Activated T-helper 2 cell treated with anti-CD3 and anti-CD28 coated beads, Interferon-gamma antibody, Interleukin-2, Interleukin-4, amounts not matched to agents 10 μg/mL and 5 μg/mL and 100 μg/mL, durations not matched to agents 14 hours and 24 hours and 36 hours (primary cell): ENCODE measurements around the gene TTLL9. TPM values are rescaled to one million over a fixed set of nuclear protein-coding genes. Genes with fewer than 3 reads are reported as not detected.

Experiments
- DNase-seq: peaks from one replicate; pipeline ENCODE4 v3.0.0; 2021; ENCODE audit warnings: low spot score
- H3K27ac Mint-ChIP-seq: one replicate; pipeline ENCODE4 v1.8.0; 2021; ENCODE audit warnings: mixed read lengths
- H3K27me3 Mint-ChIP-seq: one replicate; pipeline ENCODE4 v1.8.0; 2021; ENCODE audit warnings: low read depth, mixed read lengths
- H3K36me3 Mint-ChIP-seq: one replicate; pipeline ENCODE4 v1.8.0; 2021; ENCODE audit warnings: low read depth, mixed read lengths
- H3K4me1 Mint-ChIP-seq: one replicate; pipeline ENCODE4 v1.8.0; 2021; ENCODE audit warnings: low read depth, mixed read lengths
- H3K4me3 Mint-ChIP-seq: one replicate; pipeline ENCODE4 v1.8.0; 2021; ENCODE audit warnings: low read depth, mild to moderate bottlenecking, moderate library complexity, mixed read lengths
- H3K9me3 Mint-ChIP-seq: one replicate; pipeline ENCODE4 v1.8.0; 2021; ENCODE audit warnings: mixed read lengths
- intact Hi-C: fragments of 100-400 bp; cut with micrococcal nuclease; formaldehyde crosslinking; loops from one replicate; pipeline ENCODE4 v1.15.1; 2023
- total RNA-seq: library from RNA; stranded (reverse); gene quantifications from 2 replicates; pipeline ENCODE4 v1.2.3, GENCODE V29; 2022

TTLL9 gene
- total RNA-seq, 1 donor from 2014 or later: not detected

GRCh38 chr20:31945785-31946184 lies 75.4 kb downstream of the TTLL9 start:
- H3K9me3 Mint-ChIP-seq: no peaks in the 10 kb centered on the region
- peaks cover 45% of the 10 kb centered on the region for H3K36me3 Mint-ChIP-seq
- no peaks in the 10 kb centered on the region for H3K27me3 Mint-ChIP-seq
- peaks cover 10% of the 10 kb centered on the region for H3K4me1 Mint-ChIP-seq
- no peak for DNase-seq
- H3K4me3 Mint-ChIP-seq: no peak overlapping the region
- intact Hi-C loops: no loop called here
- H3K27ac Mint-ChIP-seq: no peak overlapping the region

- Mint-ChIP-seq H3K27me3 (no peaks in the 10 kb centered on the region), H3K36me3 (peaks cover 52% of the 10 kb centered on the region), H3K4me1 (peaks cover 19% of the 10 kb centered on the region), H3K4me3 (no peak overlapping the region), H3K27ac (no peak overlapping the region), H3K9me3 (no peaks in the 10 kb centered on the region)
- no peak for DNase-seq
- intact Hi-C loops: no loop called here
Measured at GRCh38 chr20:31948008-31948407, 77.6 kb downstream of the TTLL9 start.

GRCh38 chr20:31949877-31950646 lies 79.6 kb downstream of the TTLL9 start:
- Mint-ChIP-seq H3K27me3 (no peaks in the 10 kb centered on the region), H3K27ac (no peak overlapping the region), H3K4me3 (peak overlapping the region; percentile 86), H3K9me3 (no peaks in the 10 kb centered on the region), H3K36me3 (peaks cover 45% of the 10 kb centered on the region), H3K4me1 (peaks cover 19% of the 10 kb centered on the region)
- DNase-seq: no peak
- intact Hi-C loops: loop anchor here (10.0 kb wide), 1 partner anchor 125 kb away; no protein-coding TSS in a partner anchor

- intact Hi-C loops: loop anchor here (10.0 kb wide), 1 partner anchor 126 kb away; no protein-coding TSS in a partner anchor
- Mint-ChIP-seq H3K36me3 (peaks cover 37% of the 10 kb centered on the region), H3K27ac (peak overlapping the region; percentile 95), H3K4me1 (peaks cover 19% of the 10 kb centered on the region), H3K27me3 (peaks cover 3% of the 10 kb centered on the region), H3K9me3 (no peaks in the 10 kb centered on the region), H3K4me3 (peak overlapping the region; percentile 86)
- DNase-seq: no peak
Measured at GRCh38 chr20:31951203-31951529, 80.7 kb downstream of the TTLL9 start.

- peaks cover 19% of the 10 kb centered on the region for H3K4me1 Mint-ChIP-seq
- peak within 1 kb of the TSS; percentile 86 for H3K4me3 Mint-ChIP-seq
- H3K27ac Mint-ChIP-seq: peak within 1 kb of the TSS; percentile 95
- H3K27me3 Mint-ChIP-seq: peaks cover 7% of the 10 kb centered on the region
- H3K36me3 Mint-ChIP-seq: peaks cover 30% of the 10 kb centered on the region
- DNase-seq: peak; percentile 95
- intact Hi-C loops: loop anchor here (1.0 to 10.0 kb wide), 2 partner anchors 99 to 127 kb away; no protein-coding TSS in a partner anchor
- no peaks in the 10 kb centered on the region for H3K9me3 Mint-ChIP-seq
Measured at GRCh38 chr20:31951530-31952453, 81.4 kb downstream of the TTLL9 start, which contains the start of gene PDRG1. TSS of gene PDRG1 (minus strand) at chr20:31952046. CDS start at chr20:31951961, 85 bp downstream.

GRCh38 chr20:31953556-31954148 lies 83.2 kb downstream of the TTLL9 start:
- H3K27me3 Mint-ChIP-seq: peaks cover 8% of the 10 kb centered on the region
- peaks cover 19% of the 10 kb centered on the region for H3K4me1 Mint-ChIP-seq
- no peak overlapping the region for H3K4me3 Mint-ChIP-seq
- no peaks in the 10 kb centered on the region for H3K9me3 Mint-ChIP-seq
- H3K27ac Mint-ChIP-seq: no peak overlapping the region
- intact Hi-C loops: loop anchor here (10.0 kb wide), 1 partner anchor 129 kb away; no protein-coding TSS in a partner anchor
- DNase-seq: no peak
- peaks cover 21% of the 10 kb centered on the region for H3K36me3 Mint-ChIP-seq

GRCh38 chr20:31954500-31954899 lies 84.1 kb downstream of the TTLL9 start:
- H3K27me3 Mint-ChIP-seq: peaks cover 10% of the 10 kb centered on the region
- intact Hi-C loops: loop anchor here (10.0 kb wide), 1 partner anchor 130 kb away; no protein-coding TSS in a partner anchor
- no peak overlapping the region for H3K27ac Mint-ChIP-seq
- no peak for DNase-seq
- no peak overlapping the region for H3K4me3 Mint-ChIP-seq
- H3K9me3 Mint-ChIP-seq: no peaks in the 10 kb centered on the region
- H3K4me1 Mint-ChIP-seq: peaks cover 16% of the 10 kb centered on the region
- peaks cover 14% of the 10 kb centered on the region for H3K36me3 Mint-ChIP-seq

GRCh38 chr20:31956556-31957526 lies 86.4 kb downstream of the TTLL9 start:
- H3K27me3 Mint-ChIP-seq: peaks cover 14% of the 10 kb centered on the region
- no peak overlapping the region for H3K27ac Mint-ChIP-seq
- H3K36me3 Mint-ChIP-seq: no peaks in the 10 kb centered on the region
- H3K4me1 Mint-ChIP-seq: peaks cover 3% of the 10 kb centered on the region
- H3K9me3 Mint-ChIP-seq: no peaks in the 10 kb centered on the region
- DNase-seq: no peak
- intact Hi-C loops: loop anchor here (10.0 kb wide), 1 partner anchor 132 kb away; no protein-coding TSS in a partner anchor
- no peak overlapping the region for H3K4me3 Mint-ChIP-seq

- no peak overlapping the region for H3K27ac Mint-ChIP-seq
- intact Hi-C loops: no loop called here
Measured at GRCh38 chr20:31962761-31963160, 92.3 kb downstream of the TTLL9 start.

GRCh38 chr20:31963889-31964288 lies 93.5 kb downstream of the TTLL9 start:
- no peak for DNase-seq
- Mint-ChIP-seq H3K9me3 (no peaks in the 10 kb centered on the region), H3K4me1 (peaks cover 5% of the 10 kb centered on the region), H3K27ac (no peak overlapping the region), H3K36me3 (no peaks in the 10 kb centered on the region), H3K4me3 (no peak overlapping the region), H3K27me3 (peaks cover 32% of the 10 kb centered on the region)
- intact Hi-C loops: no loop called here

More at GRCh38 chr20:31962761-31963160, 92.3 kb downstream of the TTLL9 start:
- Mint-ChIP-seq H3K4me1 (peaks cover 3% of the 10 kb centered on the region), H3K27me3 (peaks cover 30% of the 10 kb centered on the region), H3K4me3 (no peak overlapping the region), H3K36me3 (no peaks in the 10 kb centered on the region), H3K9me3 (no peaks in the 10 kb centered on the region)
- DNase-seq: no peak

- intact Hi-C loops: no loop called here
Measured at GRCh38 chr20:31966991-31967655, 96.7 kb downstream of the TTLL9 start.

More at GRCh38 chr20:31966991-31967655, 96.7 kb downstream of the TTLL9 start:
- Mint-ChIP-seq H3K36me3 (no peaks in the 10 kb centered on the region), H3K9me3 (no peaks in the 10 kb centered on the region), H3K4me3 (peak overlapping the region; percentile 64), H3K4me1 (peaks cover 5% of the 10 kb centered on the region), H3K27me3 (peaks cover 30% of the 10 kb centered on the region), H3K27ac (no peak overlapping the region)
- DNase-seq: no peak
